Loucy (cell line): ENCODE data around the gene KSR2.

Experiments used
- H2AFZ ChIP-seq: fragments of 200-600 bp; sonication (generic); 2 replicates; pipeline ENCODE4 v1.6.0; 2016; ENCODE audit warnings: antibody characterized with exemption, mild to moderate bottlenecking, low read length, moderate library complexity
- H3F3A ChIP-seq: fragments of 200-600 bp; 2 replicates; pipeline ENCODE4 v1.6.0; 2016; ENCODE audit warnings: antibody characterized with exemption, low read depth, mild to moderate bottlenecking
- H3K27me3 ChIP-seq: fragments of 200-600 bp; sonication (generic); 2 replicates; pipeline ENCODE4 v1.6.1; 2014; ENCODE audit warnings: low read length, mild to moderate bottlenecking; ENCODE audit not compliant: insufficient read depth, poor library complexity, severe bottlenecking
- H3K36me3 ChIP-seq: fragments of 200-600 bp; sonication (generic); 2 replicates; pipeline ENCODE4 v1.6.1; 2016; ENCODE audit warnings: low read length; ENCODE audit not compliant: insufficient read depth
- H3K4me1 ChIP-seq: fragments of 200-600 bp; sonication (generic); 2 replicates; pipeline ENCODE4 v1.5.1; 2014; ENCODE audit warnings: low read length, mild to moderate bottlenecking; ENCODE audit not compliant: insufficient read depth, poor library complexity, severe bottlenecking
- H3K4me2 ChIP-seq: fragments of 200-600 bp; sonication (generic); 2 replicates; pipeline ENCODE4 v1.6.0; 2014; ENCODE audit warnings: antibody characterized with exemption, low read length, low read depth, mild to moderate bottlenecking; ENCODE audit not compliant: poor library complexity, severe bottlenecking
- H3K4me3 ChIP-seq: fragments of 200-600 bp; sonication (generic); 2 replicates; pipeline ENCODE4 v1.5.1; 2014; ENCODE audit warnings: low read length, mild to moderate bottlenecking, mixed read lengths; ENCODE audit not compliant: poor library complexity, severe bottlenecking
- H3K79me2 ChIP-seq: fragments of 200-600 bp; sonication (generic); 2 replicates; pipeline ENCODE4 v1.6.1; 2014; ENCODE audit warnings: low read length; ENCODE audit not compliant: insufficient read depth
- H3K9ac ChIP-seq: fragments of 200-600 bp; sonication (generic); 2 replicates; pipeline ENCODE4 v1.6.0; 2014; ENCODE audit warnings: mild to moderate bottlenecking, low read depth, low read length, moderate library complexity; ENCODE audit not compliant: poor library complexity, severe bottlenecking
- H3K9me2 ChIP-seq: fragments of 200-600 bp; sonication (generic); replicated peaks from 2 replicates; pipeline ENCODE4 v1.6.1; 2016; ENCODE audit warnings: low read depth, low read length, mixed read lengths
- H3K9me3 ChIP-seq: fragments of 200-600 bp; sonication (generic); 2 replicates; pipeline ENCODE4 v1.6.1; 2014; ENCODE audit warnings: mild to moderate bottlenecking, antibody characterized with exemption, low read length, low read depth; ENCODE audit not compliant: insufficient read depth
- H4K20me1 ChIP-seq: fragments of 200-600 bp; sonication (generic); 2 replicates; pipeline ENCODE4 v1.6.0; 2014; ENCODE audit warnings: antibody characterized with exemption, low read length, mild to moderate bottlenecking; ENCODE audit not compliant: insufficient read depth, poor library complexity, severe bottlenecking
- CTCF ChIP-seq: fragments of 200-600 bp; sonication (generic); conservative IDR thresholded peaks from 2 replicates; pipeline ENCODE4 v1.5.1; 2014; ENCODE audit warnings: mild to moderate bottlenecking, antibody characterized with exemption, low read length
- EZH2phosphoT487 ChIP-seq: fragments of 200-600 bp; IDR thresholded peaks from 2 replicates; pipeline ENCODE4 v1.6.1; 2018; ENCODE audit warnings: antibody characterized with exemption, mild to moderate bottlenecking, moderate library complexity, borderline replicate concordance

KSR2 gene

GRCh38 chr12:117517219-117517739 is 451.5 kb downstream of the KSR2 start:
- no peaks in the 10 kb centered on the region for H3K4me1 ChIP-seq
- no peaks in the 10 kb centered on the region for H3K79me2 ChIP-seq
- H3K36me3 ChIP-seq, result no peaks in the 10 kb centered on the region
- H3F3A ChIP-seq, result no peaks in the 10 kb centered on the region
- no peaks in the 10 kb centered on the region for H3K9me3 ChIP-seq
- H3K4me2 ChIP-seq, result no peak overlapping the region
- H3K4me3 ChIP-seq, result no peak overlapping the region
- no peak overlapping the region for H3K9ac ChIP-seq
- H3K27me3 ChIP-seq, result no peaks in the 10 kb centered on the region
- TF ChIP-seq CTCF (no peak), EZH2phosphoT487 (no peak)
- H3K9me2 ChIP-seq, result no peaks in the 10 kb centered on the region
- H2AFZ ChIP-seq, result no peak overlapping the region
- H4K20me1 ChIP-seq, result no peaks in the 10 kb centered on the region

GRCh38 chr12:117516034-117516433 is 452.8 kb downstream of the KSR2 start:
- Histone ChIP-seq H3K79me2 (no peaks in the 10 kb centered on the region), H4K20me1 (no peaks in the 10 kb centered on the region), H3K9ac (no peak overlapping the region), H3F3A (no peaks in the 10 kb centered on the region), H3K4me1 (no peaks in the 10 kb centered on the region), H3K9me2 (no peaks in the 10 kb centered on the region), H2AFZ (no peak overlapping the region), H3K4me2 (no peak overlapping the region), H3K36me3 (no peaks in the 10 kb centered on the region), H3K27me3 (no peaks in the 10 kb centered on the region), H3K9me3 (no peaks in the 10 kb centered on the region), H3K4me3 (no peak overlapping the region)
- no peak for TF ChIP-seq CTCF

DNA sequence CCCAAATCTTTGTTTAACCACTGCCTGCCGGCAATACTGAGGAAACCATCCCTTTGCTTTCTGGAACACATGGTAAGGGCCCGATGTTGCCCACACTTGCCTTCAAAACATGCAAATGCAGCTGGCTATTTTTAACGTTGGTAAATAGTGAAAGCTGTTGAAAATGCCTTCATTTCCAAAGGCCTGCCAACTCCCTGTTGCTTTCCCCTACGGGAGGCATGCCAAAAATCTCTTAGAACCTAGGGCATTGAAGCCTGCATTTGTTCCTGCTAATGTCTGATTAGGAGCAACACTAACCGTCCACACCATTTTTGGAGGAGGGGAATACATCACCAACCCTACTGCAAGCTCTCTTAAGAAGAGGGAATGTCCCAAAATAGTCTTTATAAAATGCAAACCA is 454.8 kb downstream of the KSR2 start:
- Histone ChIP-seq H3K27me3 (no peaks in the 10 kb centered on the region), H3K9ac (no peak overlapping the region), H3K4me2 (no peak overlapping the region), H2AFZ (no peak overlapping the region), H3K36me3 (no peaks in the 10 kb centered on the region), H3K9me2 (no peaks in the 10 kb centered on the region), H3K4me1 (no peaks in the 10 kb centered on the region), H3K4me3 (no peak overlapping the region), H3K9me3 (no peaks in the 10 kb centered on the region), H3K79me2 (no peaks in the 10 kb centered on the region), H4K20me1 (no peaks in the 10 kb centered on the region), H3F3A (no peaks in the 10 kb centered on the region)
- no peak for TF ChIP-seq EZH2phosphoT487
- no peak for TF ChIP-seq CTCF
